K562 (cell line): ENCODE data around the gene TTC33. TPM values are rescaled to one million over a fixed set of nuclear protein-coding genes. Genes with fewer than 3 reads are reported as not detected.

ENCODE experiments used
- EP300 ChIP-seq: IDR thresholded peaks from 2 replicates; pipeline ENCODE4 v1.6.1; 2012; ENCODE audit warnings: low read length, improper control_type of control experiment
- HNRNPH1 ChIP-seq: fragments of 200-400 bp; formaldehyde crosslinking; optimal IDR thresholded peaks from 2 replicates; pipeline ENCODE3; 2017; ENCODE audit warnings: low read depth, mild to moderate bottlenecking, low read length, moderate library complexity
- MYC ChIP-seq, 2 experiments: fragments of 250-450 bp in 1 of 2; sonication (Bioruptor Pico) in 1 of 2; IDR thresholded peaks; 2 replicates each; pipeline versions ENCODE4 v1.5.1 to v1.6.1; 2012 to 2021; ENCODE audit warnings: low read depth in 2 of 2, borderline replicate concordance in 1 of 2, improper control_type of control experiment in 1 of 2, low read length in 1 of 2, mild to moderate bottlenecking in 1 of 2, moderate library complexity in 1 of 2
- NFE2 ChIP-seq: IDR thresholded peaks from 2 replicates; pipeline ENCODE4 v1.6.1; 2014; ENCODE audit warnings: antibody characterized with exemption, low read depth
- NR2C1 ChIP-seq, 2 experiments: fragments of 450-650 bp; IDR thresholded peaks; 2 replicates each; pipeline ENCODE4 v1.6.1; 2017; ENCODE audit warnings: mild to moderate bottlenecking in 2 of 2, antibody characterized with exemption in 1 of 2, inconsistent platforms in 1 of 2, missing compliant biosample characterization in 1 of 2, missing genetic modification characterization in 1 of 2
- SETDB1 ChIP-seq: IDR thresholded peaks from one replicate; pipeline ENCODE4 v1.6.1; 2012; ENCODE audit warnings: low read length, control low read depth, inconsistent platforms
- SLC30A9 ChIP-seq: fragments of 250-450 bp; sonication (Bioruptor Pico); IDR thresholded peaks from 2 replicates; pipeline ENCODE4 v1.8.0; 2022; ENCODE audit warnings: mild to moderate bottlenecking, moderate library complexity
- THRAP3 ChIP-seq: fragments of 450-650 bp; IDR thresholded peaks from 2 replicates; pipeline ENCODE4 v1.6.1; 2016; ENCODE audit warnings: mild to moderate bottlenecking, inconsistent platforms, borderline replicate concordance
- ZBTB49 ChIP-seq: sonication (generic); formaldehyde crosslinking; IDR thresholded peaks from 2 replicates; pipeline ENCODE4 v1.8.0; 2022; ENCODE audit warnings: missing genetic modification reagents, mild to moderate bottlenecking, borderline replicate concordance
- ZBTB7A ChIP-seq: IDR thresholded peaks from 2 replicates; pipeline ENCODE4 v1.6.1; 2011; ENCODE audit warnings: low read depth, mild to moderate bottlenecking, low read length, moderate library complexity, borderline replicate concordance; ENCODE audit not compliant: control insufficient read depth
- ZNF121 ChIP-seq: sonication (generic); formaldehyde crosslinking; conservative IDR thresholded peaks from 2 replicates; pipeline ENCODE4 v1.8.0; 2022; ENCODE audit warnings: missing genetic modification reagents
- ZNF436 ChIP-seq: fragments of 250-450, 450-650 bp; sonication (Bioruptor Pico); formaldehyde crosslinking; IDR thresholded peaks from 2 replicates; pipeline ENCODE4 v1.7.0; 2020; ENCODE audit warnings: mild to moderate bottlenecking
- ZNF551 ChIP-seq: fragments of 250-450 bp; sonication (Bioruptor Pico); IDR thresholded peaks from 2 replicates; pipeline ENCODE4 v1.5.0; 2021; ENCODE audit warnings: mild to moderate bottlenecking, moderate library complexity
- polyA plus RNA-seq, 8 experiments: library from polyadenylated mRNA; depleted of rRNA in 4 of 8; stranded (reverse) in 5 of 8; unstranded in 3 of 8; fragments of >200 nt; fragmentation: Nextera tagmentation in 2 of 8; fragmentation: Illumina TruSeq in 1 of 8; extraction: Ambion mirVana in 2 of 8; extraction: Trizol in 1 of 8; gene quantifications; 2 replicates each; pipeline versions ENCODE4 v1.2.1 to v1.2.3, GENCODE V29; 2011 to 2014; ENCODE audit warnings: inconsistent platforms in 1 of 8, missing spikeins in 1 of 8
- total RNA-seq, 7 experiments: library from RNA; depleted of rRNA in 6 of 7; stranded (reverse); fragments of >200 nt in 6 of 7; fragmentation: Illumina TruSeq in 2 of 7; extraction: Trizol in 2 of 7; gene quantifications; 2 replicates each; pipeline versions ENCODE4 v1.2.1 to v1.2.3, GENCODE V29; 2011 to 2021; ENCODE audit warnings: low replicate concordance in 1 of 7

TTC33 gene
- total and polyA plus RNA-seq, 9 of the 15 experiments (the other 6 are each of a cell fraction or from before 2014, with no cell fraction given), result 11.5 to 24.9 (median 21.1) TPM

- no peak for TF ChIP-seq HNRNPH1
- no peak for TF ChIP-seq ZBTB49 (CRISPR knock-in tag)
- no peak for TF ChIP-seq ZNF121 (CRISPR knock-in tag)
- TF ChIP-seq MYC (IDR thresholded peaks at IDR 0.05; ENCODE audit: low read depth, low read length), result no peak
- TF ChIP-seq MYC (CRISPR knock-in tag; IDR thresholded peaks at IDR 0.05; ENCODE audit: borderline replicate concordance, low read depth), result no peak
- TF ChIP-seq SETDB1, result no peak
- TF ChIP-seq ZNF551 (CRISPR knock-in tag), result no peak
- TF ChIP-seq ZBTB7A, result no peak
- TF ChIP-seq THRAP3, result no peak
- no peak for TF ChIP-seq EP300
- no peak for TF ChIP-seq NR2C1 (IDR thresholded peaks at IDR 0.05)
- no peak for TF ChIP-seq NR2C1 (tag; IDR thresholded peaks at IDR 0.05)
- TF ChIP-seq NFE2, result no peak
- TF ChIP-seq ZNF436, result no peak
- TF ChIP-seq SLC30A9 (CRISPR knock-in tag), result no peak
These were observed 132.0 kb downstream of the TTC33 start (continued) for GRCh38 chr5:40623480-40624420.
